Small intestine (tissue), 7 donors: ENCODE measurements around the gene PRDM8. TPM values are rescaled to one million over a fixed set of nuclear protein-coding genes. Genes with fewer than 3 reads are reported as not detected.
"Not testable (repeated sequence)": the region's sequence is repeated elsewhere in the genome, so short reads cannot be mapped to it uniquely, and the experiment has no call there.

ENCODE experiments used
- DNase-seq, 2 donors: peaks; one replicate each; pipeline versions ENCODE4 v3.0.0 to v3.0.0-alpha.2; 2013
- FAIRE-seq: peaks from 2 replicates; lab custom pipeline; 2012; peaks lifted over from hg19 to GRCh38; lab: Jason Lieb, UNC
- H3K27ac ChIP-seq, 3 donors: one replicate each; pipeline ENCODE4 v1.5.1; 2013; ENCODE audit warnings: low read length in 2 of 3, mild to moderate bottlenecking in 2 of 3, control low read depth in 1 of 3, inconsistent platforms in 1 of 3, low read depth in 1 of 3, moderate library complexity in 1 of 3
- H3K27me3 ChIP-seq, 3 donors: one replicate each; pipeline ENCODE4 v1.6.1; 2013; ENCODE audit warnings: low read length in 3 of 3, inconsistent platforms in 1 of 3; ENCODE audit not compliant: control insufficient read depth in 3 of 3, insufficient read depth in 3 of 3
- H3K36me3 ChIP-seq, 3 donors: one replicate each; pipeline ENCODE4 v1.6.1; 2013; ENCODE audit warnings: low read length in 3 of 3, inconsistent platforms in 1 of 3, low read depth in 1 of 3, mild to moderate bottlenecking in 1 of 3, moderate library complexity in 1 of 3; ENCODE audit not compliant: control insufficient read depth in 3 of 3, insufficient read depth in 2 of 3
- H3K4me1 ChIP-seq, 3 donors: one replicate each; pipeline ENCODE4 v1.6.1; 2013; ENCODE audit warnings: low read length in 2 of 3, inconsistent platforms in 1 of 3, low read depth in 1 of 3, mild to moderate bottlenecking in 1 of 3, moderate library complexity in 1 of 3; ENCODE audit not compliant: control insufficient read depth in 3 of 3, insufficient read depth in 2 of 3
- H3K4me3 ChIP-seq, 3 donors: one replicate each; pipeline ENCODE4 v1.5.1; 2013; ENCODE audit warnings: low read length in 3 of 3, control low read depth in 1 of 3, inconsistent platforms in 1 of 3, low read depth in 1 of 3, mild to moderate bottlenecking in 1 of 3, moderate library complexity in 1 of 3
- H3K9me3 ChIP-seq, 2 donors: one replicate each; pipeline ENCODE4 v1.6.1; 2013; ENCODE audit warnings: low read depth in 1 of 2, low read length in 1 of 2; ENCODE audit not compliant: control insufficient read depth in 2 of 2, insufficient read depth in 1 of 2
- WGBS, 3 donors: extraction: QIAGEN DNeasy Blood & Tissue Kit; methylation state at CpG; one replicate each; pipeline ENCODE4 v1.1.7; 2013; 5-methylcytosine and 5-hydroxymethylcytosine counted together
- polyA plus RNA-seq, 4 donors: library from polyadenylated mRNA; stranded (reverse) in 3 of 4; unstranded in 1 of 4; fragments of 200-250 nt in 3 of 4; fragments of 120-200 nt in 1 of 4; gene quantifications; one replicate each; pipeline versions ENCODE4 v1.2.1 to v1.2.3, GENCODE V29; 2013
- donor health status: healthy with polysubstance abuse.
- donor health status: control.
- donor health status: control.
- donor health status: Bipolar disorder and iron deficiency.
- donor health status: healthy.

Gene PRDM8
- polyA plus RNA-seq, 4 donors = 0.27 to 2.0 (median 0.90) TPM; not detected in 1

DNA sequence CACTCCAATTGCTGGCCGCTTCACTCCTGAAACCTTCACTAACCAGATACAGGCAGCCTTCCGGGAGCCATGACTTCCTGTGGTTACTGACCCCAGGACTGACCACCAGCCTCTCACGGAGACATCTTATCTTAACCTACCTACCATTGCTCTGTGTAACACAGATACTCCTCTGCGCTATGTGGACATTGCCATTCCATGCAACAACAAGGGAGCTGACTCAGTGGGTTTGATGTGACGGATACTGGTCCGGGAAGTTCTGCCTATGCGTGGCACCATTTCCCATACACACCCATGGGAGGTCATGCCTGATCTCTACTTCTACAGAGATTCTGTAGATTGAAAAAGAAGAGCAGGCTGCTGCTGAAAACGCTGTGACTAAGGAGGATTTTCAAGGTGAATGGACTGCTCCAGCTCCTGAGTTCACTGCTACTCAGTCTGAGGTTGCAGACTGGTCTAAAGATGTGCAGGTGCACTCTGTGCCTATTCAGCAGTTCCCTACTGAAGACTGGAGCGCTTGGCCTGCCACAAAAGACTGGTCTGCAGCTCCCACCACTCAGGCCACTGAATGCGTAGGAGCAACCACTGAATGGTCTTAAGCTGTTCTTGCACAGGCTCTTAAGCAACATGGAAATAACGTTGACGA lies 35.8 kb upstream of the PRDM8 start:
- H3K4me1 ChIP-seq = no peaks in the 10 kb centered on the region
- H3K36me3 ChIP-seq = no peaks in the 10 kb centered on the region
- H3K9me3 ChIP-seq = no peaks in the 10 kb centered on the region
- H3K27me3 ChIP-seq = peaks cover 0 to 5% (median 0%) of the 10 kb centered on the region in 3 donors
- H3K27ac ChIP-seq = no peak overlapping the region
- FAIRE-seq = no peak
- 86 to 92% (median 88%) methylated on average over 12 of the region's 12 CpGs for WGBS, 3 donors
- H3K4me3 ChIP-seq = no peak overlapping the region
- no peak for DNase-seq

DNA sequence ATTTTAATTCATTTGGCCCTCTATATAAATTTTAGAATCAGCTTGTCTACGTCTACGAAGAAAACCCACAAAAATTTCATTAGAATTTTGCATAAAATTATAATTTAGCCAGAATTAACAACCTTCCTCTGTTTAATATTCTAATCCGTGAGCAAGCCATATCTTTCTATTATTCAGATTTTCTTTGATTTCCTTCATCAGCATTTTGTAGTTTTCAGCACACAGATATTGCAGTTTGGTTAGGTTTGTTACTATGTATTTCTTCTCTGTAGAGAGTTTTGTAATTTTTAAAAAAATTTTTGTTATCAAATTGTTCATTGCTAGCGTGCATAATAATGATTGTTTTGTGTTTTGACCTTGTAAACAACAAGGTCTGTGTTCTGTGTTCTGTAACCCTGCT lies 34.9 kb upstream of the PRDM8 start:
- no peak overlapping the region for H3K27ac ChIP-seq
- H3K36me3 ChIP-seq = no peaks in the 10 kb centered on the region
- no peaks in the 10 kb centered on the region for H3K4me1 ChIP-seq
- FAIRE-seq (no peak), DNase-seq (no peak)
- H3K4me3 ChIP-seq = no peak overlapping the region
- no peaks in the 10 kb centered on the region for H3K9me3 ChIP-seq
- H3K27me3 ChIP-seq = peaks cover 0 to 5% (median 0%) of the 10 kb centered on the region in 3 donors
- 77 to 91% (median 83%) methylated on average over 4 of the region's 4 CpGs for WGBS, 3 donors

- DNase-seq (no peak), FAIRE-seq (no peak)
- H3K27me3 ChIP-seq = peaks cover 0 to 4% (median 0%) of the 10 kb centered on the region in 3 donors
- no peak overlapping the region for H3K27ac ChIP-seq
- no peaks in the 10 kb centered on the region for H3K9me3 ChIP-seq
- no peaks in the 10 kb centered on the region for H3K36me3 ChIP-seq
- no peak overlapping the region for H3K4me3 ChIP-seq
- no peaks in the 10 kb centered on the region for H3K4me1 ChIP-seq
Observed at GRCh38 chr4:80165855-80166254, 31.4 kb upstream of the PRDM8 start.

- DNase-seq (no peak), FAIRE-seq (no peak)
- H3K27ac ChIP-seq = no peak overlapping the region
- peaks cover 0 to 2% (median 0%) of the 10 kb centered on the region in 3 donors for H3K4me1 ChIP-seq
- no peaks in the 10 kb centered on the region for H3K9me3 ChIP-seq
- peaks cover 0 to 9% (median 0%) of the 10 kb centered on the region in 3 donors for H3K27me3 ChIP-seq
- WGBS, 3 donors = 42 to 72% (median 68%) methylated on average over 1 of the region's 1 CpG
- H3K4me3 ChIP-seq = no peak overlapping the region
- H3K36me3 ChIP-seq = no peaks in the 10 kb centered on the region
Observed at GRCh38 chr4:80171251-80171650, 26.1 kb upstream of the PRDM8 start.

GRCh38 chr4:80171656-80172055 lies 25.6 kb upstream of the PRDM8 start:
- H3K4me3 ChIP-seq = no peak overlapping the region
- WGBS, 3 donors = 55 to 75% (median 55%) methylated on average over 3 of the region's 3 CpGs
- peaks cover 0 to 2% (median 0%) of the 10 kb centered on the region in 3 donors for H3K4me1 ChIP-seq
- H3K27me3 ChIP-seq = peaks cover 0 to 9% (median 0%) of the 10 kb centered on the region in 3 donors
- DNase-seq (no peak), FAIRE-seq (no peak)
- H3K9me3 ChIP-seq = no peaks in the 10 kb centered on the region
- no peak overlapping the region for H3K27ac ChIP-seq
- H3K36me3 ChIP-seq = no peaks in the 10 kb centered on the region

GRCh38 chr4:80172203-80172602 lies 25.1 kb upstream of the PRDM8 start:
- H3K27me3 ChIP-seq = peaks cover 0 to 9% (median 0%) of the 10 kb centered on the region in 3 donors
- no peaks in the 10 kb centered on the region for H3K36me3 ChIP-seq
- H3K27ac ChIP-seq = no peak overlapping the region
- peaks cover 0 to 2% (median 0%) of the 10 kb centered on the region in 3 donors for H3K4me1 ChIP-seq
- 56 to 65% (median 58%) methylated on average over 2 of the region's 2 CpGs for WGBS, 3 donors
- H3K4me3 ChIP-seq = no peak overlapping the region
- no peaks in the 10 kb centered on the region for H3K9me3 ChIP-seq
- no peak for DNase-seq
- FAIRE-seq = no peak

DNA sequence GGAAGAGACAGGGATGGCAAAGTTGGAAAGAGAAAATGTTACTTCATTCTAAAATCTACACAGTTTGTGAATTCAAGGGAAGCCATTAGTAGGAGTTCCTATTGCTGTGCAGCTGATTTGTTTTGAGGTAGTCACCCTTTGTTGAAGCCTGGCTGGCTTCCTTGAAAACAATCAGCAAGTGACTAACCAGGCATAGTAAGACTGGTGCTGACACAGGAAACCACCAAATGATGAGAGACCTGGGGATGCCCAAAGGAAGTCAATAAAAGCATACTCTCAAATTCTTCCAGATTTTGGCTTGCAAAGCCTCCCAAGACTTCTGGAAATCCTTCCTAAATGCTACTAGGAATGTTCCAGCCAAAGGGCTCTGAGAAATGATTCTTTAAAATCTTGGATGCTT lies 23.9 kb upstream of the PRDM8 start:
- H3K4me3 ChIP-seq = no peak overlapping the region
- no peaks in the 10 kb centered on the region for H3K36me3 ChIP-seq
- DNase-seq = peak in 1 of 2 donors; percentile 27
- peak overlapping the region in 1 of 3 donors; percentile 1 for H3K27ac ChIP-seq
- peaks cover 0 to 9% (median 0%) of the 10 kb centered on the region in 3 donors for H3K27me3 ChIP-seq
- FAIRE-seq = no peak
- peaks cover 0 to 2% of the 10 kb centered on the region in 2 donors for H3K9me3 ChIP-seq
- H3K4me1 ChIP-seq = peaks cover 0 to 2% (median 0%) of the 10 kb centered on the region in 3 donors

- Histone ChIP-seq H3K27me3 (peaks cover 0 to 9% (median 0%) of the 10 kb centered on the region in 3 donors), H3K36me3 (no peaks in the 10 kb centered on the region), H3K27ac (no peak overlapping the region), H3K9me3 (peaks cover 0 to 5% of the 10 kb centered on the region in 2 donors), H3K4me1 (peaks cover 0 to 2% (median 0%) of the 10 kb centered on the region in 3 donors), H3K4me3 (no peak overlapping the region)
- no peak for FAIRE-seq
- no peak for DNase-seq
- 66 to 79% (median 68%) methylated on average over 2 of the region's 2 CpGs for WGBS, 3 donors
Observed at GRCh38 chr4:80173841-80174240, 23.5 kb upstream of the PRDM8 start.

DNA sequence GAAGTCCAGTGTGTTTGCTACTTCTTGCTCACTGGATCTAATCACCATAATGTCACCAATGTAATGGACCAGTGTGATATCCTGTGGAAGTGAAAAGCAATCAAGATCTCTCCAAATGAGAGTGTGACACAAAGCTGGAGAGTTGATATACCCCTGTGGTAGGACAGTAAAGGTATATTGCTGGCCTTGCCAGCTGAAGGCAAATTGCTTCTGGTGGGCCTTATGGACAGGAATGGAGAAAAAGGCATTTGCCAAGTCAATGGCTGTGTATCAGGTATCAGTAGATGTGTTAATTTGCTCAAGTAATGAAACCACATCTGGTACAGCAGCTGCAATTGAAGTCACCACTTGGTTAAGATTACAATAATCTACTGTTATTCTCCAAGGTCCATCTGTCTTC lies 19.5 kb upstream of the PRDM8 start:
- FAIRE-seq, DNase-seq, H3K36me3 ChIP-seq, H3K4me3 ChIP-seq, H3K4me1 ChIP-seq, H3K27ac ChIP-seq: not testable (repeated sequence)
- peaks cover 0 to 23% (median 0%) of the 10 kb centered on the region in 3 donors for H3K27me3 ChIP-seq
- H3K9me3 ChIP-seq = peaks cover 0 to 12% of the 10 kb centered on the region in 2 donors
